SW 1271 (cell line): ENCODE measurements around the gene XPR1.

Experiments
- DNase-seq, 2 experiments: peaks; one replicate each; lab custom pipeline; 2025; lab: John Stamatoyannopoulos, UW

Gene XPR1

GRCh38 chr1:180892272-180892671, 260.4 kb downstream of the XPR1 start:
- DNase-seq: no peak

GRCh38 chr1:180892675-180893074, 260.9 kb downstream of the XPR1 start:
- no peak for DNase-seq

- no peak for DNase-seq
These were observed 261.8 kb downstream of the XPR1 start for GRCh38 chr1:180893614-180894013.

- DNase-seq: no peak
These were observed 264.3 kb downstream of the XPR1 start for GRCh38 chr1:180896161-180896560.

- no peak for DNase-seq
These were observed 266.8 kb downstream of the XPR1 start for GRCh38 chr1:180898441-180899219.

GRCh38 chr1:180899262-180899661, 267.4 kb downstream of the XPR1 start:
- DNase-seq: no peak

- DNase-seq: no peak
These were observed 269.5 kb downstream of the XPR1 start for GRCh38 chr1:180901076-180901990.

GRCh38 chr1:180902541-180902940, 270.7 kb downstream of the XPR1 start:
- no peak for DNase-seq

GRCh38 chr1:180905927-180906326, 274.1 kb downstream of the XPR1 start:
- no peak for DNase-seq

GRCh38 chr1:180906511-180906910, 274.7 kb downstream of the XPR1 start:
- no peak for DNase-seq

GRCh38 chr1:180907313-180908055, 275.7 kb downstream of the XPR1 start:
- DNase-seq: no peak

GRCh38 chr1:180908074-180908765, 276.4 kb downstream of the XPR1 start:
- DNase-seq: no peak

GRCh38 chr1:180909005-180909414, 277.2 kb downstream of the XPR1 start:
- no peak for DNase-seq

- DNase-seq: no peak
These were observed 277.7 kb downstream of the XPR1 start for GRCh38 chr1:180909462-180909976.

GRCh38 chr1:180911640-180912191, 279.9 kb downstream of the XPR1 start:
- no peak for DNase-seq

- DNase-seq: no peak
These were observed 280.5 kb downstream of the XPR1 start for GRCh38 chr1:180912211-180912800.

- DNase-seq: no peak
These were observed 281.2 kb downstream of the XPR1 start, which contains the start of gene KIAA1614 for GRCh38 chr1:180912801-180913565. TSS of gene KIAA1614 (plus strand) at chr1:180912897. CDS start at chr1:180913244, 347 bp downstream.

- no peak for DNase-seq
These were observed 283.7 kb downstream of the XPR1 start for GRCh38 chr1:180915426-180915965.

GRCh38 chr1:180916012-180916770, 284.4 kb downstream of the XPR1 start:
- no peak for DNase-seq
